ENCODE data around the gene LRRK2. TPM values are rescaled to one million over a fixed set of nuclear protein-coding genes. Genes with fewer than 3 reads are reported as not detected.
"Not testable (repeated sequence)": the region's sequence is repeated elsewhere in the genome, so short reads cannot be mapped to it uniquely, and the experiment has no call there.

The LRRK2 gene
- total and polyA plus RNA-seq, 10 of the 15 experiments (the other 5 are each of a cell fraction or from before 2014, with no cell fraction given), result 0.80 to 32.6 (median 1.4) TPM

DNA sequence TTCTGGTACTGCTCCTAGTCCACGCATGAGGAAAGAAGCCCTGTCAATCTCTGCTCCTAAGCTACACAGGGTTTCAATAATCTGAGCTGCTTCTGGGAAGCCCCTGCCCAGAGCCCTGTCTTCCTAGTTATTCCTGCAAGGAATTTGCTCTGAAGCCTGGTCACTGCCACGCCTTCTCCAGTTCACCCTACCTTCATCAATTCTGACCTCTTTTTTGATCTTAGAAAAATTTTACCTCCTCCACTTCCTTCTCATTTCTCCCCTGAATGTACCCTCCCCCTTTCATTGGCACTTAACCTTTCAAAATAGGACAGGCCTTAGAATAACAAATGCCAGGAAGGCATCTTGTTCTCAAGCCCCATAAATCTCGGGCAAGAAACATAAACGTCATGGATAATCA lies 14.9 kb upstream of the LRRK2 start (continued):
- TF ChIP-seq, protein P1, sequence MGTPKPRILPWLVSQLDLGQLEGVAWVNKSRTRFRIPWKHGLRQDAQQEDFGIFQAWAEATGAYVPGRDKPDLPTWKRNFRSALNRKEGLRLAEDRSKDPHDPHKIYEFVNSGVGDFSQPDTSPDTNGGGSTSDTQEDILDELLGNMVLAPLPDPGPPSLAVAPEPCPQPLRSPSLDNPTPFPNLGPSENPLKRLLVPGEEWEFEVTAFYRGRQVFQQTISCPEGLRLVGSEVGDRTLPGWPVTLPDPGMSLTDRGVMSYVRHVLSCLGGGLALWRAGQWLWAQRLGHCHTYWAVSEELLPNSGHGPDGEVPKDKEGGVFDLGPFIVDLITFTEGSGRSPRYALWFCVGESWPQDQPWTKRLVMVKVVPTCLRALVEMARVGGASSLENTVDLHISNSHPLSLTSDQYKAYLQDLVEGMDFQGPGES (IDR thresholded peaks at IDR 0.05), result no peak
- TF ChIP-seq MEF2A (IDR thresholded peaks at IDR 0.05; ENCODE audit: insufficient read depth, low read depth, low read length), result no peak
- TF ChIP-seq TARDBP (IDR thresholded peaks at IDR 0.05; ENCODE audit: borderline replicate concordance), result no peak
- no peak for TF ChIP-seq SRF (IDR thresholded peaks at IDR 0.05; ENCODE audit: low read depth in 2 of 2, low read length in 2 of 2)
- no peak for TF ChIP-seq STAT1 (conservative IDR thresholded peaks at IDR 0.05)
- no peak for TF ChIP-seq TBL1XR1 (IDR thresholded peaks at IDR 0.05; ENCODE audit: low read depth, low read length)
- no peak for TF ChIP-seq SUZ12 (IDR thresholded peaks at IDR 0.05; ENCODE audit: unreplicated experiment)

DNA sequence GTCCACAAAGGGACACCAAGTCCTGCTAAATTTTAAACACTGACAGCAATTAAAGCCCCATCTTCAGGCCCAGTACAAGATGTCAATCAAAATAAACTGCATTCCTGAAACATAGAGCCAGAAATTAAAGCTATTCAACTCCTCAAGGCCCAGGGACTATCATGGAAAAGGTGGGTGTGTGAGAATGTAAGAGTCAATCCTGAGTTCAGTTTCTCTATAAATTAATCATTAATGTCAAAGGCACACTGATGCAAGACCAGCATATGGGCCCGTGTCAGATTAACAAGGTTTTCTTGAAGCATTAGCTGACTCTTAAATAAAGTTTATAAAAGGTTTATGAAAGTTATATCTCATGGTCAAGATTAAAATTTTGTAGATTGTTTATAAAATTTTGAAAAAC lies 13.6 kb upstream of the LRRK2 start:
- H3K36me3 ChIP-seq (ENCODE audit: control insufficient read depth in 2 of 2, insufficient read depth in 2 of 2, low read length in 1 of 2); in situ Hi-C loops (cut with MboI); H3K27ac ChIP-seq (ENCODE audit: control insufficient read depth, insufficient read depth); H3K4me2 ChIP-seq (ENCODE audit: control insufficient read depth, insufficient read depth); intact Hi-C loops (cut with micrococcal nuclease; ENCODE audit: unreplicated experiment); H3K79me2 ChIP-seq (ENCODE audit: control insufficient read depth, insufficient read depth, low read length); FAIRE-seq; H3K27me3 ChIP-seq (replicated peaks in 1 of 2; ENCODE audit: control insufficient read depth in 2 of 2, insufficient read depth in 2 of 2, low read length in 1 of 2); H3K4me1 ChIP-seq (ENCODE audit: control insufficient read depth, insufficient read depth, low read length); H2AFZ ChIP-seq (ENCODE audit: control insufficient read depth, low read depth, low read length); ATAC-seq; H3K4me3 ChIP-seq; H3K9me3 ChIP-seq (replicated peaks; ENCODE audit: control insufficient read depth, insufficient read depth, low read length); DNase-seq (ENCODE audit: low read depth, low spot score); H4K20me1 ChIP-seq (ENCODE audit: control insufficient read depth, insufficient read depth); BruUV-seq (replicated peaks); POLR2A ChIA-PET; H3K9ac ChIP-seq (ENCODE audit: control insufficient read depth, insufficient read depth, low read length): not testable (repeated sequence)
- ChIA-PET RAD21 (ENCODE audit: unreplicated experiment) (interaction anchor here (0.8 to 7.4 kb wide), 4 partner anchors 13 to 53 kb away, joined by 3 to 44 read pairs (median 32); partner anchors contain the start of gene LRRK2), CTCF (interaction anchor here (0.6 to 1.8 kb wide), 3 partner anchors 53 to 163 kb away, joined by 3 to 4 read pairs (median 4); no protein-coding TSS in a partner anchor), SMC1A (ENCODE audit: uncharacterized antibody, unreplicated experiment) (interaction anchor here (0.6 to 9.3 kb wide), 3 partner anchors 13 to 56 kb away, joined by 3 to 50 read pairs (median 4); partner anchors contain the start of gene LRRK2)
- WGBS (ENCODE audit: insufficient coverage, insufficient replicate concordance, low lambda C conversion rate, missing lambda C conversion rate), result 95% methylated on average over 1 of the region's 1 CpG
